IMR-90 (cell line): ENCODE results near the gene SPATA16. TPM values are rescaled to one million over a fixed set of nuclear protein-coding genes. Genes with fewer than 3 reads are reported as not detected.
"Not testable (repeated sequence)": the region's sequence is repeated elsewhere in the genome, so short reads cannot be mapped to it uniquely, and the experiment has no call there.

Experiments used
- ATAC-seq: fragments of 200-7000 bp; cut with Tn5 transposase; 2 replicates; pipeline ENCODE4 v1.9.1; 2020; ENCODE audit warnings: low read depth, mild to moderate bottlenecking, moderate library complexity
- BruUV-seq: library from RNA; stranded (reverse); fragments of 400-500 nt; replicated peaks from 2 replicates; lab custom pipeline; 2021; lab: Mats Ljungman, UMichigan
- CTCF ChIA-PET: fragments of 300-600 bp; formaldehyde crosslinking; extraction: SDS; loops from one replicate; lab custom pipeline; 2021; ENCODE audit warnings: antibody characterized with exemption; lab: Yijun Ruan, JAX
- POLR2A ChIA-PET: fragments of 300-600 bp; sonication (Branson Sonifier 250); formaldehyde crosslinking; loops from one replicate; lab custom pipeline; 2022; ENCODE audit warnings: antibody characterized with exemption; ENCODE audit not compliant: unreplicated experiment; lab: Charles Lee
- DNase-seq: peaks from one replicate; pipeline ENCODE4 v3.0.0; 2013
- H2AFZ ChIP-seq: replicated peaks from 2 replicates; pipeline ENCODE3; 2013; ENCODE audit warnings: low read length, mild to moderate bottlenecking; ENCODE audit not compliant: poor library complexity
- H2AK5ac ChIP-seq: 2 replicates; pipeline ENCODE4 v1.6.1; 2013; ENCODE audit warnings: low read depth, low read length, inconsistent platforms
- H2AK9ac ChIP-seq: replicated peaks from 2 replicates; pipeline ENCODE3; 2013; ENCODE audit warnings: mild to moderate bottlenecking, low read depth, low read length, moderate library complexity; ENCODE audit not compliant: poor library complexity
- H2BK120ac ChIP-seq: 2 replicates; pipeline ENCODE4 v1.6.1; 2013; ENCODE audit warnings: low read depth, low read length, inconsistent platforms
- H2BK15ac ChIP-seq: 3 replicates; pipeline ENCODE4 v1.6.1; 2013; ENCODE audit warnings: low read depth, low read length, inconsistent platforms
- H2BK20ac ChIP-seq: 2 replicates; pipeline ENCODE4 v1.6.1; 2013; ENCODE audit warnings: low read depth, mild to moderate bottlenecking, inconsistent platforms, low read length, moderate library complexity
- H2BK5ac ChIP-seq: 2 replicates; pipeline ENCODE4 v1.6.1; 2013; ENCODE audit warnings: mild to moderate bottlenecking, low read depth, low read length, inconsistent platforms; ENCODE audit not compliant: poor library complexity, severe bottlenecking
- H3K14ac ChIP-seq: replicated peaks from 2 replicates; pipeline ENCODE4 v1.6.1; 2013; ENCODE audit warnings: low read depth, low read length, inconsistent platforms
- H3K18ac ChIP-seq: 2 replicates; pipeline ENCODE4 v1.6.1; 2013; ENCODE audit warnings: low read depth, low read length, control low read depth
- H3K23ac ChIP-seq: 2 replicates; pipeline ENCODE4 v1.6.1; 2013; ENCODE audit warnings: low read depth, low read length, inconsistent platforms
- H3K27ac ChIP-seq: 2 replicates; pipeline ENCODE4 v1.5.1; 2013; ENCODE audit warnings: mild to moderate bottlenecking, control low read depth, low read length; ENCODE audit not compliant: insufficient read depth
- H3K27me3 ChIP-seq: 2 replicates; pipeline ENCODE4 v1.6.1; 2013; ENCODE audit warnings: low read length; ENCODE audit not compliant: control insufficient read depth, insufficient read depth
- H3K36me3 ChIP-seq: 2 replicates; pipeline ENCODE4 v1.6.1; 2013; ENCODE audit warnings: low read length, mixed read lengths; ENCODE audit not compliant: control insufficient read depth, insufficient read depth
- H3K4ac ChIP-seq: 2 replicates; pipeline ENCODE4 v1.6.1; 2013; ENCODE audit warnings: low read depth, low read length, inconsistent platforms
- H3K4me1 ChIP-seq: 2 replicates; pipeline ENCODE4 v1.6.1; 2013; ENCODE audit warnings: low read length, mixed read lengths; ENCODE audit not compliant: control insufficient read depth, insufficient read depth
- H3K4me2 ChIP-seq: 2 replicates; pipeline ENCODE4 v1.6.1; 2013; ENCODE audit warnings: low read depth, mild to moderate bottlenecking, control low read depth, low read length, moderate library complexity
- H3K4me3 ChIP-seq: 2 replicates; pipeline ENCODE4 v1.5.1; 2013; ENCODE audit warnings: low read depth, mild to moderate bottlenecking, control low read depth, low read length, moderate library complexity; ENCODE audit not compliant: insufficient read depth
- H3K56ac ChIP-seq: 2 replicates; pipeline ENCODE4 v1.6.1; 2013; ENCODE audit warnings: low read length, inconsistent platforms; ENCODE audit not compliant: insufficient read depth; ENCODE audit errors: extremely low read depth
- H3K79me1 ChIP-seq, 2 experiments: 2 replicates each; pipeline ENCODE4 v1.6.1; 2013; ENCODE audit warnings: low read length in 2 of 2, inconsistent platforms in 1 of 2, low read depth in 1 of 2
- H3K9ac ChIP-seq: 2 replicates; pipeline ENCODE4 v1.6.1; 2013; ENCODE audit warnings: low read depth, low read length, control low read depth
- H3K9me1 ChIP-seq: 2 replicates; pipeline ENCODE4 v1.6.1; 2013; ENCODE audit warnings: low read length, inconsistent platforms; ENCODE audit not compliant: insufficient read depth
- H3K9me3 ChIP-seq: 2 replicates; pipeline ENCODE4 v1.6.1; 2013; ENCODE audit warnings: low read length; ENCODE audit not compliant: control insufficient read depth, insufficient read depth
- H4K20me1 ChIP-seq: 2 replicates; pipeline ENCODE4 v1.6.1; 2013; ENCODE audit warnings: low read length, inconsistent platforms; ENCODE audit not compliant: insufficient read depth
- H4K5ac ChIP-seq: 2 replicates; pipeline ENCODE4 v1.6.1; 2013; ENCODE audit warnings: mild to moderate bottlenecking, low read depth, low read length, control low read depth
- H4K8ac ChIP-seq, 2 experiments: 2 replicates each; pipeline ENCODE4 v1.6.1; 2013; ENCODE audit warnings: low read depth in 2 of 2, low read length in 2 of 2, control low read depth in 1 of 2, inconsistent platforms in 1 of 2
- H4K91ac ChIP-seq: 2 replicates; pipeline ENCODE4 v1.6.1; 2013; ENCODE audit warnings: low read depth, low read length, inconsistent platforms; ENCODE audit not compliant: insufficient read depth
- WGBS, 2 experiments: methylation state at CpG; one replicate each; pipeline versions ENCODE4 v1.1.5 to v1.1.7; 2013; ENCODE audit warnings: missing lambda C conversion rate in 2 of 2; ENCODE audit not compliant: insufficient read length in 1 of 2; ENCODE audit errors: extremely low coverage in 2 of 2; 5-methylcytosine and 5-hydroxymethylcytosine counted together
- dilution Hi-C: fragments of 300-500 bp; cut with HindIII; formaldehyde crosslinking; loops from one replicate; pipeline ENCODE4 v1.14.3; 2018; ENCODE audit warnings: low sequenced_read_pairs; ENCODE audit not compliant: unreplicated experiment
- in situ Hi-C: fragments of 300-500 bp; cut with MboI; formaldehyde crosslinking; loops from 3 replicates; pipeline ENCODE4 v1.14.3; 2019; ENCODE audit warnings: low sequenced_read_pairs, inconsistent platforms, mixed read lengths
- intact Hi-C: fragments of 100-400 bp; cut with micrococcal nuclease; formaldehyde crosslinking; loops from 2 replicates; pipeline ENCODE4 v1.10.0; 2022
- polyA plus RNA-seq, 3 experiments: library from polyadenylated mRNA; depleted of rRNA; stranded (reverse); fragments of >200 nt; gene quantifications; 2 replicates each; pipeline ENCODE4 v1.2.3, GENCODE V29; 2012; ENCODE audit warnings: low replicate concordance in 1 of 3
- total RNA-seq: library from RNA; depleted of rRNA; stranded (reverse); fragments of >200 nt; gene quantifications from 2 replicates; pipeline ENCODE4 v1.2.3, GENCODE V29; 2012

Gene SPATA16
- total and polyA plus RNA-seq, 2 of the 4 experiments (the other 2 are of a cell fraction): not detected

DNA sequence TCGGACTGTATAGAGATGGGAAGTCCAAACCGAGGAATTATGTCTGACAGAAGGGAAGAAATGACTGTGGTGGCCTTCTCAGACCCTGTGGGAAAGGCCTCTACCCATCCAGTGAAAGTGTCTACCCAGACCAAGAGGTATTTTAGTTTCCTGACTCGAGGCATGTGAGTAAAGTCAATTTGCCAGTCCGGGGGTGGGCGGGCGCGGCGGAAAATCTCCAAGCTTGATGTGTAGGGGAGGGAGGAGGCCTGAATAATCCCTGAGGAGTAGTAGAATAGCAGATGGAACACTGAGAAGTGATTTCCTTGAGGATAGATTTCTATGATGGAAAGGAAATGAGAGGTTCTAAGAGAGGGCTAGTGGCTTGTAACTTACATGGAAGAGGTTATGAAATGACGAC lies 15.5 kb upstream of the SPATA16 start:
- BruUV-seq: not testable (repeated sequence)

More for the DNA sequence above, 15.5 kb upstream of the SPATA16 start:
- intact Hi-C loops, ATAC-seq, H2AFZ ChIP-seq, H3K4me1 ChIP-seq, H4K8ac ChIP-seq, H3K79me1 ChIP-seq, H2AK9ac ChIP-seq, H2AK5ac ChIP-seq, H3K23ac ChIP-seq, H3K4me3 ChIP-seq, H3K4me2 ChIP-seq, H3K56ac ChIP-seq, CTCF ChIA-PET, H4K20me1 ChIP-seq, POLR2A ChIA-PET, DNase-seq, H4K91ac ChIP-seq, H2BK120ac ChIP-seq, H2BK15ac ChIP-seq, H3K9me1 ChIP-seq, H3K18ac ChIP-seq, H3K4ac ChIP-seq, H2BK20ac ChIP-seq, dilution Hi-C loops, H3K9me3 ChIP-seq, H3K36me3 ChIP-seq, H3K14ac ChIP-seq, H3K9ac ChIP-seq, H4K5ac ChIP-seq, H2BK5ac ChIP-seq, in situ Hi-C loops, H3K27me3 ChIP-seq, H3K27ac ChIP-seq: not testable (repeated sequence)
- 89% methylated on average over 6 of the region's 9 CpGs; no CpG with 5 or more reads in 1 of the 2 experiments for WGBS, 2 experiments
